Measurements from ENCODE around the gene KRT77.

Gene KRT77

GRCh38 chr12:52696588-52696987 lies 6.7 kb downstream of the KRT77 start:
- Histone ChIP-seq H3K27me3 (replicated peaks; ENCODE audit: control insufficient read depth, insufficient read depth, low read length, poor library complexity, severe bottlenecking) (no peaks in the 10 kb centered on the region), H3K4me1 (ENCODE audit: control insufficient read depth, insufficient read depth, low read length, poor library complexity, severe bottlenecking) (no peaks in the 10 kb centered on the region), H3K4me3 (ENCODE audit: insufficient read depth, low read depth, low read length, poor library complexity, severe bottlenecking) (no peak overlapping the region), H3K9me3 (ENCODE audit: control insufficient read depth, low read length) (no peaks in the 10 kb centered on the region), H3K36me3 (ENCODE audit: control insufficient read depth, insufficient read depth, low read length) (no peaks in the 10 kb centered on the region), H3K27ac (ENCODE audit: insufficient read depth, low read length, poor library complexity, severe bottlenecking) (no peak overlapping the region)
- no peak for DNase-seq

- Histone ChIP-seq H3K4me1 (ENCODE audit: control insufficient read depth, insufficient read depth, low read length, poor library complexity, severe bottlenecking) (peaks cover 5% of the 10 kb centered on the region), H3K4me3 (ENCODE audit: insufficient read depth, low read depth, low read length, poor library complexity, severe bottlenecking) (no peak overlapping the region), H3K27me3 (replicated peaks; ENCODE audit: control insufficient read depth, insufficient read depth, low read length, poor library complexity, severe bottlenecking) (no peaks in the 10 kb centered on the region), H3K9me3 (ENCODE audit: control insufficient read depth, low read length) (no peaks in the 10 kb centered on the region), H3K27ac (ENCODE audit: insufficient read depth, low read length, poor library complexity, severe bottlenecking) (no peak overlapping the region), H3K36me3 (ENCODE audit: control insufficient read depth, insufficient read depth, low read length) (no peaks in the 10 kb centered on the region)
- no peak for DNase-seq
Observed at GRCh38 chr12:52695039-52695438, 8.3 kb downstream of the KRT77 start.

- no peak for DNase-seq
- Histone ChIP-seq H3K4me1 (ENCODE audit: control insufficient read depth, insufficient read depth, low read length, poor library complexity, severe bottlenecking) (peaks cover 5% of the 10 kb centered on the region), H3K9me3 (ENCODE audit: control insufficient read depth, low read length) (no peaks in the 10 kb centered on the region), H3K4me3 (ENCODE audit: insufficient read depth, low read depth, low read length, poor library complexity, severe bottlenecking) (no peak overlapping the region), H3K36me3 (ENCODE audit: control insufficient read depth, insufficient read depth, low read length) (no peaks in the 10 kb centered on the region), H3K27ac (ENCODE audit: insufficient read depth, low read length, poor library complexity, severe bottlenecking) (no peak overlapping the region), H3K27me3 (replicated peaks; ENCODE audit: control insufficient read depth, insufficient read depth, low read length, poor library complexity, severe bottlenecking) (no peaks in the 10 kb centered on the region)
Observed at GRCh38 chr12:52694151-52694550, 9.2 kb downstream of the KRT77 start.

- Histone ChIP-seq H3K36me3 (ENCODE audit: control insufficient read depth, insufficient read depth, low read length) (no peaks in the 10 kb centered on the region), H3K4me1 (ENCODE audit: control insufficient read depth, insufficient read depth, low read length, poor library complexity, severe bottlenecking) (peaks cover 5% of the 10 kb centered on the region), H3K9me3 (ENCODE audit: control insufficient read depth, low read length) (no peaks in the 10 kb centered on the region), H3K27ac (ENCODE audit: insufficient read depth, low read length, poor library complexity, severe bottlenecking) (no peak overlapping the region), H3K27me3 (replicated peaks; ENCODE audit: control insufficient read depth, insufficient read depth, low read length, poor library complexity, severe bottlenecking) (no peaks in the 10 kb centered on the region), H3K4me3 (ENCODE audit: insufficient read depth, low read depth, low read length, poor library complexity, severe bottlenecking) (no peak overlapping the region)
- no peak for DNase-seq
Observed at GRCh38 chr12:52693261-52693660, 10.1 kb downstream of the KRT77 start.

GRCh38 chr12:52692254-52692653 lies 11.1 kb downstream of the KRT77 start:
- Histone ChIP-seq H3K9me3 (ENCODE audit: control insufficient read depth, low read length) (no peaks in the 10 kb centered on the region), H3K27ac (ENCODE audit: insufficient read depth, low read length, poor library complexity, severe bottlenecking) (no peak overlapping the region), H3K4me3 (ENCODE audit: insufficient read depth, low read depth, low read length, poor library complexity, severe bottlenecking) (no peak overlapping the region), H3K4me1 (ENCODE audit: control insufficient read depth, insufficient read depth, low read length, poor library complexity, severe bottlenecking) (peaks cover 5% of the 10 kb centered on the region), H3K36me3 (ENCODE audit: control insufficient read depth, insufficient read depth, low read length) (no peaks in the 10 kb centered on the region), H3K27me3 (replicated peaks; ENCODE audit: control insufficient read depth, insufficient read depth, low read length, poor library complexity, severe bottlenecking) (no peaks in the 10 kb centered on the region)
- DNase-seq: no peak

GRCh38 chr12:52691841-52692150 lies 11.5 kb downstream of the KRT77 start:
- Histone ChIP-seq H3K4me3 (ENCODE audit: insufficient read depth, low read depth, low read length, poor library complexity, severe bottlenecking) (peak overlapping the region; percentile 2), H3K27ac (ENCODE audit: insufficient read depth, low read length, poor library complexity, severe bottlenecking) (no peak overlapping the region), H3K9me3 (ENCODE audit: control insufficient read depth, low read length) (no peaks in the 10 kb centered on the region), H3K27me3 (replicated peaks; ENCODE audit: control insufficient read depth, insufficient read depth, low read length, poor library complexity, severe bottlenecking) (no peaks in the 10 kb centered on the region), H3K4me1 (ENCODE audit: control insufficient read depth, insufficient read depth, low read length, poor library complexity, severe bottlenecking) (peaks cover 5% of the 10 kb centered on the region), H3K36me3 (ENCODE audit: control insufficient read depth, insufficient read depth, low read length) (no peaks in the 10 kb centered on the region)
- no peak for DNase-seq

- no peaks in the 10 kb centered on the region for H3K27me3 ChIP-seq (replicated peaks; ENCODE audit: control insufficient read depth, insufficient read depth, low read length, poor library complexity, severe bottlenecking)
- no peaks in the 10 kb centered on the region for H3K9me3 ChIP-seq (ENCODE audit: control insufficient read depth, low read length)
- no peaks in the 10 kb centered on the region for H3K36me3 ChIP-seq (ENCODE audit: control insufficient read depth, insufficient read depth, low read length)
- peaks cover 5% of the 10 kb centered on the region for H3K4me1 ChIP-seq (ENCODE audit: control insufficient read depth, insufficient read depth, low read length, poor library complexity, severe bottlenecking)
- H3K4me3 ChIP-seq (ENCODE audit: insufficient read depth, low read depth, low read length, poor library complexity, severe bottlenecking): peak overlapping the region; percentile 43
- H3K27ac ChIP-seq (ENCODE audit: insufficient read depth, low read length, poor library complexity, severe bottlenecking): no peak overlapping the region
- peak; percentile 15 to 23 (median 15) for DNase-seq
Observed at GRCh38 chr12:52691076-52691840, 12.1 kb downstream of the KRT77 start.

- Histone ChIP-seq H3K27ac (ENCODE audit: insufficient read depth, low read length, poor library complexity, severe bottlenecking) (no peak overlapping the region), H3K36me3 (ENCODE audit: control insufficient read depth, insufficient read depth, low read length) (no peaks in the 10 kb centered on the region), H3K27me3 (replicated peaks; ENCODE audit: control insufficient read depth, insufficient read depth, low read length, poor library complexity, severe bottlenecking) (no peaks in the 10 kb centered on the region), H3K4me3 (ENCODE audit: insufficient read depth, low read depth, low read length, poor library complexity, severe bottlenecking) (peak overlapping the region; percentile 43), H3K4me1 (ENCODE audit: control insufficient read depth, insufficient read depth, low read length, poor library complexity, severe bottlenecking) (peaks cover 5% of the 10 kb centered on the region), H3K9me3 (ENCODE audit: control insufficient read depth, low read length) (no peaks in the 10 kb centered on the region)
- no peak for DNase-seq
Observed at GRCh38 chr12:52690351-52691075, 12.8 kb downstream of the KRT77 start.

- peaks cover 5% of the 10 kb centered on the region for H3K4me1 ChIP-seq (ENCODE audit: control insufficient read depth, insufficient read depth, low read length, poor library complexity, severe bottlenecking)
- no peaks in the 10 kb centered on the region for H3K36me3 ChIP-seq (ENCODE audit: control insufficient read depth, insufficient read depth, low read length)
- H3K27ac ChIP-seq (ENCODE audit: insufficient read depth, low read length, poor library complexity, severe bottlenecking): no peak overlapping the region
- no peak for DNase-seq
- no peaks in the 10 kb centered on the region for H3K9me3 ChIP-seq (ENCODE audit: control insufficient read depth, low read length)
- no peak overlapping the region for H3K4me3 ChIP-seq (ENCODE audit: insufficient read depth, low read depth, low read length, poor library complexity, severe bottlenecking)
- H3K27me3 ChIP-seq (replicated peaks; ENCODE audit: control insufficient read depth, insufficient read depth, low read length, poor library complexity, severe bottlenecking): no peaks in the 10 kb centered on the region
Observed at GRCh38 chr12:52689936-52690335, 13.4 kb downstream of the KRT77 start.

GRCh38 chr12:52689239-52689638 lies 14.1 kb downstream of the KRT77 start:
- no peak overlapping the region for H3K4me3 ChIP-seq (ENCODE audit: insufficient read depth, low read depth, low read length, poor library complexity, severe bottlenecking)
- H3K27me3 ChIP-seq (replicated peaks; ENCODE audit: control insufficient read depth, insufficient read depth, low read length, poor library complexity, severe bottlenecking): no peaks in the 10 kb centered on the region
- H3K4me1 ChIP-seq (ENCODE audit: control insufficient read depth, insufficient read depth, low read length, poor library complexity, severe bottlenecking): peaks cover 5% of the 10 kb centered on the region
- no peaks in the 10 kb centered on the region for H3K36me3 ChIP-seq (ENCODE audit: control insufficient read depth, insufficient read depth, low read length)
- H3K27ac ChIP-seq (ENCODE audit: insufficient read depth, low read length, poor library complexity, severe bottlenecking): no peak overlapping the region
- DNase-seq: no peak
- H3K9me3 ChIP-seq (ENCODE audit: control insufficient read depth, low read length): no peaks in the 10 kb centered on the region

Measured in effector memory CD4-positive, alpha-beta T cell (primary cell).